ENCODE measurements around the gene CSRP3. TPM values are rescaled to one million over a fixed set of nuclear protein-coding genes. Genes with fewer than 3 reads are reported as not detected.

The CSRP3 gene
- total and polyA plus RNA-seq, 10 donors = 0.08 to 0.17 TPM; not detected in 8

- no peak for TF ChIP-seq CTCF (IDR thresholded peaks at IDR 0.05 in 8 of 11, conservative IDR thresholded peaks at IDR 0.05 in 3 of 11)
- TF ChIP-seq POLR2AphosphoS5 (IDR thresholded peaks at IDR 0.05) = no peak
- no peak for TF ChIP-seq POLR2A (IDR thresholded peaks at IDR 0.05)
Observed at GRCh38 chr11:19194620-19195308, 7.0 kb downstream of the CSRP3 start.

GRCh38 chr11:19193916-19194315 is 7.9 kb downstream of the CSRP3 start:
- Histone ChIP-seq H3K9me3 (no peaks in the 10 kb centered on the region), H3K4me3 (no peak overlapping the region), H3K27ac (no peak overlapping the region), H3K36me3 (no peaks in the 10 kb centered on the region), H3K27me3 (replicated peaks in 1 of 7) (no peaks in the 10 kb centered on the region), H3K4me1 (no peaks in the 10 kb centered on the region)
- 67 to 87% (median 78%) methylated on average over 2 of the region's 2 CpGs for WGBS, 5 donors
- no peak for DNase-seq
- intact Hi-C loops (cut with DNase I; ENCODE audit: low total_unique reads) = no loop called here
- no peak for TF ChIP-seq CTCF (IDR thresholded peaks at IDR 0.05 in 8 of 11, conservative IDR thresholded peaks at IDR 0.05 in 3 of 11)
- TF ChIP-seq POLR2A (IDR thresholded peaks at IDR 0.05) = no peak
- no peak for TF ChIP-seq POLR2AphosphoS5 (IDR thresholded peaks at IDR 0.05)

More at GRCh38 chr11:19194620-19195308, 7.0 kb downstream of the CSRP3 start:
- DNase-seq = no peak
- intact Hi-C loops (cut with DNase I; ENCODE audit: low total_unique reads) = no loop called here
- Histone ChIP-seq H3K36me3 (no peaks in the 10 kb centered on the region), H3K9me3 (no peaks in the 10 kb centered on the region), H3K27ac (no peak overlapping the region), H3K4me3 (no peak overlapping the region), H3K27me3 (replicated peaks in 1 of 7) (no peaks in the 10 kb centered on the region), H3K4me1 (no peaks in the 10 kb centered on the region)
- 82 to 93% (median 84%) methylated on average over 4 of the region's 4 CpGs for WGBS, 5 donors

- H3K27me3 ChIP-seq (replicated peaks in 1 of 7) = no peaks in the 10 kb centered on the region
- intact Hi-C loops (cut with DNase I; ENCODE audit: low total_unique reads) = no loop called here
- H3K4me3 ChIP-seq = no peak overlapping the region
- H3K9me3 ChIP-seq = no peaks in the 10 kb centered on the region
- no peak for DNase-seq
- H3K4me1 ChIP-seq = no peaks in the 10 kb centered on the region
- 74 to 88% (median 83%) methylated on average over 7 of the region's 7 CpGs for WGBS, 5 donors
- no peak overlapping the region for H3K27ac ChIP-seq
- no peak for TF ChIP-seq POLR2A (IDR thresholded peaks at IDR 0.05)
- no peaks in the 10 kb centered on the region for H3K36me3 ChIP-seq
Observed at GRCh38 chr11:19191530-19192169, 10.1 kb downstream of the CSRP3 start.

GRCh38 chr11:19187833-19188258 is 13.9 kb downstream of the CSRP3 start:
- Histone ChIP-seq H3K27ac (no peak overlapping the region), H3K4me3 (no peak overlapping the region), H3K9me3 (no peaks in the 10 kb centered on the region), H3K4me1 (no peaks in the 10 kb centered on the region), H3K36me3 (no peaks in the 10 kb centered on the region), H3K27me3 (replicated peaks in 1 of 7) (no peaks in the 10 kb centered on the region)
- DNase-seq = no peak
- intact Hi-C loops (cut with DNase I; ENCODE audit: low total_unique reads) = no loop called here
- no peak for TF ChIP-seq CTCF (IDR thresholded peaks at IDR 0.05 in 8 of 11, conservative IDR thresholded peaks at IDR 0.05 in 3 of 11)
- no peak for TF ChIP-seq POLR2AphosphoS5 (IDR thresholded peaks at IDR 0.05)
- WGBS, 5 donors = 90 to 97% (median 91%) methylated on average over 9 of the region's 9 CpGs

Data from spleen (tissue), 11 donors.